CD4-positive, alpha-beta T cell treated with Interleukin-2 at 100 ng/mL for 4 hours (primary cell): ENCODE data around the gene TRAPPC14.
"Not testable (repeated sequence)": the region's sequence is repeated elsewhere in the genome, so short reads cannot be mapped to it uniquely, and the experiment has no call there.

Experiments used
- DNase-seq: peaks from one replicate; pipeline ENCODE4 v3.0.0-alpha.2; 2020; ENCODE audit warnings: low spot score

Gene TRAPPC14

GRCh38 chr7:100153708-100154535 lies 4.6 kb downstream of the TRAPPC14 start:
- no peak for DNase-seq

DNA sequence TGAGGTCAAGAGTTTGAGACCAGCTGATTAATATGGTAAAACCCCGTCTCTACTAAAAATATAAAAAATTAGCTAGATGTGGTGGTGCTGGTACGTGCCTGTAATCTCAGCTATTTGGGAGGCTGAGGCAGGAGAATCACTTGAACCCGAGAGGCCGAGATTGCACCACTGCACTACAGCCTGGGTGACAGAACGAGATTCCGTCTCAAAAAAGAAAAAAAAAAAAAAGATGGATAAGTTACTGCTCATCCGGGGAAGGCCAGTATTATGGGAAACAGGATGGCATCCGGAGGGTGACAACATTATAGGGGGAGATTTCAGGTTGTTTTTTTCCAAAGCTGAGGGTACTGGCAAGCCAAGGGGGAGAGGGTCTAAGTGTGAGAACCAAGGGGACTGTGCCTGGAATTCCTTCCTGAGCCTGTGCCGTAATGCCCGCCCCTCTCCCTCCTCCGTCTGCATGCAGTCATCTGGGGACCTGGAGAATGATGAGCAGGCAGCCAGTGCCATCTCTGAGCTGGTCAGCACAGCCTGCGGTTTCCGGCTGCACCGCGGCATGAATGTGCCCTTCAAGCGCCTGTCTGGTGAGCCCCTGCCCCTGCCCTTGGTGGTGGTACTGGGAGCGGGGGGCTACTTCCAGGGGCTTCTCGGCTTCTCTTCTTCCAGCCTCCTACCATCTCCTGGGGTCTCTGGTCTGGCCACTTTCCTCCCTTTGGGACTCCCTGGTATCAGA lies 5.4 kb downstream of the TRAPPC14 start:
- DNase-seq, result no peak

DNA sequence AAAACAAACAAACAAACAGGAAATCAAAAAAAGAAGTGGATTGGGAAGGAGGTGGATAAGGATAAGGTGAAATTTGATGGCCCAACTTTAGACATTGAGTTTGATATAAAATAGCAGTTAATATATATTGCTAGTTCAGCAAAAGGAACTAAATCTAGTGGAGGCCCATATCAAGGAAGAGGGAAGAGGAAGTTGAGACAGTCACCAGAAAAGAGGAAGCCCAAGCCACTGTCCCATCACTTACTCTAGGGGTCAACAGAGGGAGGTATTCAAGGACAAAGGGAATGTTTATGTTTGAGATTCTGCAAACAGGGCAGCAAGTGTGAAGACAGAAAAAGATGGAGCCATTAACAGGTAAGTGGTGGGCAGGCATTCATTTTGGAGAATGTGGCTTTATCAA lies 6.1 kb downstream of the TRAPPC14 start:
- DNase-seq, result no peak

DNA sequence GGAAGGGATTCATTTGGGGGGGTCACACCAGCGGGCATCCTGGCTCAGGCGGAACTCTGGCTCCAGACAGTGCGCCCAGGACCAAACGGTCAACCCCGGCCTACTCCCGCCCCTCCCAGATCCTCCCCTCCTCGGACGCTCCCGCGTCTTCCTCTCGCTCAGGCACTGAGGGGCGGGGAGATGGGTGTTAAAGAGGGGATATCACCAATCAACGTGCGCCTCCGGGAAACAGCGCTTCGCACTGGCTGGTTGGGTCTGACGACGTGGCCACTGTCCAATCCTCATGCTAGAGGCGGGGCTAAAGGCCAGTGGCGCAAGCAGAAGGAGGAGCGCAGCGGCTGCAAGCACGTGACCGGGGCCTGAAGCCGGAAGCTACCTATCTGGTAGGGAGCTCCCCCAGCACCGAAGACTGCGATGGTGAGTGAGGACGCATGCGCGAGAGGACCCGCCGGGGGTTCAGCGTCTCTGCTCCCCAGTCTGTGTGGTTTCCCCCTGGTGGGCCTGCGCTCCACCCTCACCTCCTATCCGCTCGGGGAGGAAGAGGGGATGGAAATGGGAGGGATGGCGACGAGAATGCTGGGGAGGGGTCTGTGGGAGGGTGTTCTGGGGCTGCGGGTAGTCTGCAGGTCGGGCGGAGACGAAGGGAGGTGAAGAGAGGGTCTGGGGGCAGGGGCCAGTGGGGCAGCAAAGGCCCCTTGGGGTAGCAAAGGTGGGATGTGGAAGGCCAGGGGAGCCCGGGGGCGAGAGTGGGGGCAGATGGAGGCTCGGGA lies 9.8 kb downstream of the TRAPPC14 start, which contains the start of gene LAMTOR4:
LAMTOR4 (plus strand) TSS at position 360 of the 770 bp plus-strand sequence; CDS start at position 415, 55 bp downstream.
- peak; percentile 98 for DNase-seq

- DNase-seq, result no peak
Observed at GRCh38 chr7:100148225-100148558, 10.3 kb downstream of the TRAPPC14 start.

GRCh38 chr7:100147278-100147677 lies 11.2 kb downstream of the TRAPPC14 start:
- DNase-seq, result no peak

- DNase-seq, result not testable (repeated sequence)
Observed at GRCh38 chr7:100146350-100146749, 12.2 kb downstream of the TRAPPC14 start.

DNA sequence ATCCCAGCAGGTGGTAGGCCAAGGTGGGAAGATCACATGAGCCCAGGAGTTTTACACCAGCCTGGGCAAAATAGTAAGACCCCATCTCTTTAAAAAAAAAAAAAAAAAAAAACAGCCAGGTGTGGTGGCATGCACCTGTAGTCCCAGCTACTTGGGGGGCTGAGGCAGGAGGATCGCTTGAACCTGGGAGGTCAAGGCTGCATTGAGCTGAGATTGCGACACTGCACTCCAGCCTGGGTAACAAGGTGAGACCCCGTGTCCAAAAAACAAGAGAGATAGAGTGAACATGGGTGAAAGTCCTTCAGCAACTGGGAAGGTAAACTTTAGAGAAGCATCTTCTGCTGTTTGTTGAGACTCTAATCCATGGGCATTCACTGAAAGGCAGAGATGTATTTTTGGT lies 16.1 kb downstream of the TRAPPC14 start:
- DNase-seq, result no peak

- no peak for DNase-seq
Observed at GRCh38 chr7:100141555-100141949, 17.0 kb downstream of the TRAPPC14 start.

- no peak for DNase-seq
Observed at GRCh38 chr7:100137851-100138760, 20.4 kb downstream of the TRAPPC14 start.

- DNase-seq, result peak; percentile 70
Observed at GRCh38 chr7:100132697-100133151, 25.8 kb downstream of the TRAPPC14 start.

GRCh38 chr7:100132126-100132525 lies 26.4 kb downstream of the TRAPPC14 start:
- no peak for DNase-seq

DNA sequence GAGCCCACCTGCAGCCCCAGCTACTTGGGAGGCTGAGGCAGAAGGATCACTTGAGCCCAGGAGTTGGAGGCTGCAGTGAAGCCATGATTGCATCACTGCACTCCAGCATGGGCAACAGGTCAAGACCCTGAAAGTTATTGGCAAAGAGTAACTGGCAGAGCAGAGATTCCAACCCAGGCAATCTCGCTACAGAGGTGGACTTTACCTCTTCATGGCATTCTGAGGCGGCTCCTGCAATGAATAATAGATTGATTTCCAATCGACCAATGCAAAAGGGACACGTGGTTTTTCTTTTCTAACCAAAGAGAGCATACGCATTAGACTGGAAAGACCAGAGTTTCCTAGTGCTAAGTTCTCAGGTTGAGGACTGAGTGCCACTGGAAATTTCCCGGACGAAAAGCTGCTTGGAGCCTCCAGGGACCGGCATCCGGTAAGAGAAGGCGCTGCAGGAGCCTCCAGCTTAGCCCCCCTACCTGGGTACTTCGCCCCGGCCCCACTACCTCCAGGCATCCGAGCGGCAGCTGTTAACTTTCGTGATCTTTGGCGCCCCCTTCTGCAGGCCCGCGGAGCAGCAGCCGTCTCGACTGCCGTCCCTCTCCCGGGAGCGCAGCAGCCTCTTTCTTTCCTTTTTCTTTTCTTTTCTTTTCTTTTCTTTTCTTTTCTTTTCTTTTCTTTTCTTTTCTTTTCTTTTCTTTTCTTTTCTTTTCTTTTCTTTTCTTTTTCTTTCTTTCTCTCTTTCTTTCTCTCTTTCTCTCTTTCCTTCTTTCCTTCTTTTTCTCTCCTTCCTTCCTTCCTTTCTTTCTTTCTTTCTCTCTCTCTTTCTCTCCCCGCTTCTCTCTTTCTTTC lies 27.7 kb downstream of the TRAPPC14 start:
- peak; percentile 85 for DNase-seq

GRCh38 chr7:100130220-100130607 lies 28.3 kb downstream of the TRAPPC14 start:
- DNase-seq, result not testable (repeated sequence)

- no peak for DNase-seq
Observed at GRCh38 chr7:100128637-100128963, 29.9 kb downstream of the TRAPPC14 start.

DNA sequence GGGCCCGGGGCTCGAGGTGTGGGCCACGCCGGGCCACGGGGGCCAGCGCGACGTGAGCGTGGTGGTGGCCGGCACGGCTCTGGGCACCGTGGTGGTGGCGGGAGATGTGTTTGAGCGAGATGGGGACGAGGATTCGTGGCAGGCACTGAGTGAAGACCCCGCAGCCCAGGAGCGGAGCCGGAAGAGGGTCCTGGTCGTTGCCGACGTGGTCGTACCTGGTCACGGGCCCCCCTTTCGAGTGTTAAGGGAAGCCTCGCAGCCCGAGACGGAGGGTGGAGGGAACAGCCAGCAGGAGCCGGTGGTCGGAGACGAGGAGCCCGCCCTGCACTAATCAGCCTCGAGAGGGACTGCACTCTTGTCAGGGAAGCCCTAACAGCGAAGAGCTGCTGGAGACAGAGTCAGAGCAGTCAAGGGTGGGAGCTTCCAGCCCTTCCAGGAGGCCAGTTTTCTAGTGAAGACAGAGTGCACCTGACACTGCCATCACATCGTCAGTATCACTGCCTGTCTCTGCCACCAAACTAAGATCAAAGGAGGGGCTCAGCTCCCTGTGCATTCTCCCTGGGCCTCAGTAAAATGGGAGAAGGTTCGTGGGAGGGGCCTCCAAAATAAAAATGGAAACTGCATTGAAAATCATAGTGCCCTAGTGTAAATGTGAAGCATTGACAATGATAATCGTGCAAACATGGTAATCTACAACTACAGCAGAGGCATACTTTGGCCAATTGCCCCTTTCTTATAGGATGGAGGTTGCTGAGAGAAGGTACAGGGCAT lies 30.5 kb downstream of the TRAPPC14 start:
- DNase-seq, result peak; percentile 31

GRCh38 chr7:100126931-100127865 lies 31.3 kb downstream of the TRAPPC14 start, which contains the start of gene MBLAC1:
Gene MBLAC1 (plus strand): TSS chr7:100126967. CDS start chr7:100127396, 429 bp downstream.
- peak; percentile 95 for DNase-seq

GRCh38 chr7:100126239-100126930 lies 32.1 kb downstream of the TRAPPC14 start:
- DNase-seq, result no peak
